Stimulated activated naive CD8-positive, alpha-beta T cell treated with anti-CD3 and anti-CD28 coated beads, Interleukin-15, Interleukin-2, amounts not matched to agents 100 ng/mL and 50 ng/mL, for 24 hours (primary cell): Measurements from ENCODE around the gene GPR55.
A peak's percentile ranks its signal among the peaks of the same experiment; 100 is the strongest.

ENCODE experiments used
- H3K27ac Mint-ChIP-seq: one replicate; pipeline ENCODE4 v1.8.0; 2021; ENCODE audit warnings: mild to moderate bottlenecking, mixed read lengths
- H3K27me3 Mint-ChIP-seq: one replicate; pipeline ENCODE4 v1.8.0; 2021; ENCODE audit warnings: mixed read lengths
- H3K36me3 Mint-ChIP-seq: one replicate; pipeline ENCODE4 v1.8.0; 2021; ENCODE audit warnings: low read depth, mixed read lengths
- H3K4me1 Mint-ChIP-seq: one replicate; pipeline ENCODE4 v1.8.0; 2021; ENCODE audit warnings: low read depth, mixed read lengths
- H3K4me3 Mint-ChIP-seq: one replicate; pipeline ENCODE4 v1.8.0; 2021; ENCODE audit warnings: mild to moderate bottlenecking, mixed read lengths
- H3K9me3 Mint-ChIP-seq: one replicate; pipeline ENCODE4 v1.8.0; 2021; ENCODE audit warnings: mixed read lengths

GPR55 gene

DNA sequence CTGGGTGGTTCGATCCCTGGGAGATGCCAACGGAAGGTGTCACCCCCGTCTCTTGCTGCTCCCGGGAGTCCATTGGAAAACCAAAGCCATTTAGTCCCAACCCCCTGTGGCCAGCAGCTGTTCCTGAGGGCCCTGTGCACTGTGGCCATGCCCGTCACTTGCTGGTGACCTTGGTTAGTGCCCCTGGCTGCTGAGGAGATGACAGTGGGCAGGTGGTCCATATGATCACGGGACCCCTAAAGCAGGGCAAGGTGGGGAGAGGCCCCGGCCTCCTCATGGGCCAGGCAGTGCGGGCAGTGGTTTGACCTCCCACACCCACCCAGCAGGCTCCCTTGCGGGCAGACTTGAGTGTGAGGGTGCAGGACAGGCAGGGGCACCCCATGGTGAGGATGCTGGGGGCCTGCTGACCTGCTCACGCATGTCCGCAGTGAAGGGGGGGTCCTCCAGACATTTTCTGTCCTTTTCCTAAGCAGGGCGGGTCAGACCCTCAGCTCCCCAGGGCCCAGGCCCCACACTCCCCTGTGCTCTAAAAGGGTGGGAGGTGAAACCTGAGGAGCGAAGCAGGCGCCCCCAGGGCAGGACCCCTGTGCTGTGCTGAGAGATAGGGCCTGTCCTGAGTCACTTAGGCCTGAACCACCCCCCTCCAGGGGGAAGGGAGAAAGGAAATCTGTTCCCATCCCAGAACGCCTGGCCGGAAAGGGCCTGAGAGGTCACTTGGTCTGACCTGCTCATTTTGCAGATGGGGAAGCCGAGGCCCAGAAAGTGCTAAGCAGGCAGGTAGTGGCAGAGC lies 53.5 kb downstream of the GPR55 start:
- Mint-ChIP-seq H3K36me3 (no peaks in the 10 kb centered on the region), H3K27ac (no peak overlapping the region), H3K4me3 (no peak overlapping the region), H3K4me1 (peaks cover 84% of the 10 kb centered on the region), H3K27me3 (no peaks in the 10 kb centered on the region), H3K9me3 (no peaks in the 10 kb centered on the region)

- H3K36me3 Mint-ChIP-seq, result no peaks in the 10 kb centered on the region
- H3K4me3 Mint-ChIP-seq, result no peak overlapping the region
- H3K9me3 Mint-ChIP-seq, result no peaks in the 10 kb centered on the region
- H3K27ac Mint-ChIP-seq, result no peak overlapping the region
- H3K27me3 Mint-ChIP-seq, result no peaks in the 10 kb centered on the region
- peaks cover 84% of the 10 kb centered on the region for H3K4me1 Mint-ChIP-seq
Measured at GRCh38 chr2:230870544-230871360, 54.3 kb downstream of the GPR55 start.

DNA sequence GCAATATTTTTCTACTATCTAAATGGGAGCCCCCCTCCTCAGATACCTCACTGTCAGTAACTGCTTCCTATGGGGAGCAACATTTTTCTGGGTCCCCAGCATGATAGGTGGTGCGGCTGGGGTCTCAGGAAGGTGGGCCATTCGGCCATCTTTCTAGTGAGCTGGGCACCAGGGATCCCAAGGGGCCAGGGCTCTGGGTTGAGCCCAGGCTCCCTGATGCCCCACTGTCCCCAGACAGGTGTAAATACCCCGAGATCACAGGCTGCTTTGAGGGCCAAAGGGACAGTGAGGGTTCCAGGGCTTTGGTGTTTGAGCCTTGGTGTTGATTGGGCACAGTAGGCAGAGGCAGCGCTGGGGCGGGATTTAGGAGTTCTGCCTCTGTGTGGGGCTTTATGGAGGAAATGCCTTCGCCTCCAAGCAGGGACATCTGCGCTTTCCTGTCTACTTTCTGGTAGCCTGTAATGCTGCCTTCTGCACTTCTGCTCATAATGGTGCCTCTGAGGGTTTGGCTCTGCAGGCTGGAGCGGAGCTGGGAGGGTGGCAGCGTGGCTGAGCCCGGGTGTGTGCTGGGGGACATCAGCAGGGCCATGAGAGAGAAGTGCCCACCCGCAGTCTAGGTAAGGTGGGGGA lies 55.0 kb downstream of the GPR55 start:
- Mint-ChIP-seq H3K27me3 (no peaks in the 10 kb centered on the region), H3K36me3 (no peaks in the 10 kb centered on the region), H3K4me3 (no peak overlapping the region), H3K27ac (no peak overlapping the region), H3K9me3 (no peaks in the 10 kb centered on the region), H3K4me1 (peaks cover 81% of the 10 kb centered on the region)

DNA sequence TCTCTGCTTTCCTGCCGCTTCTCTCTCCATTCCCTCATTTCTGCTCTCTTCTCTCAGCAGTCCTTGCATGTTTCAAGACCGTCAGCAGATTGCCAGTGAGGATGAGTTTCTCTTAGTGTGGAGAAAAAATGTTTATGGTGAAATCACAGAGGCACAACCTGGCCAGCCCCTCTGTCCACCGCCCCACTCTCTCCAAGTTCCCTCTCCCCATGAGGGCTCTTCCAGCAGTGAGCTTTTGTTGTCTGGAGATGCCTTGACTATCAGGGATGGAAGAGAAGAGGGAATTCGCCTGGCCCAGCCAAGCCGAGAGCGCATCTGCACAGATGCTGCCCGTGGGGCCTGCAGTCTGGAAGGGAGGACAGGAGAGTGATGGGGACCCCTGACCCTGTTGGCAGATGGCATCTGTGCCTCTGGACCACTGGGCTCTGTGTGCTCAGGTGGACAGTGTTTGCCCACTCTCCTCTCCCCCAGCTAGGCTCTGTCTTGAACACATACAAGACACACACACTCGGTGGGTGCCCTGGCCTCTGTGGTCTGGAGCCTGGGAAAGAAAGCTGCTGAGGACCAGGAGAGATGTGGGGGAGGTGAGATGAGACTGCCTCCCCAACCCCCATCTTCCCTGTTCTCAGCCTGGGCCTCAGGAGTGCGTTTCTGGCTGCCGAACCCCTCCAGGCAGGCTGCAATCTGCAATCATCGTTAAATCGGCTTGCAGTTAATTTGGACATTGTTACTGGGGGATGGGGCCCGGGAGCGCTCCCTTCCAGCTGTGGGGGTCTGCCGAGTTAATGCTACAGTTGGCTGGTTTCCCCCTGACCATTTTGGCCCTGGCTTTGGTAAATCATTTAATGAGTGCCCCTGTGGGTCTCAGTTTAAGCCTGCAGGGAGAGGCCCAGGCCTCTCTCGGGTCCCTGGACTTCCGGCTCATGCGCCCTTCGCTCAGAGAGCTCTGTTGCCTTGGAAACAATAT lies 55.8 kb downstream of the GPR55 start:
- no peaks in the 10 kb centered on the region for H3K27me3 Mint-ChIP-seq

GRCh38 chr2:230868161-230868946 lies 56.7 kb downstream of the GPR55 start:
- H3K27me3 Mint-ChIP-seq, result no peaks in the 10 kb centered on the region
- H3K9me3 Mint-ChIP-seq, result no peaks in the 10 kb centered on the region
- H3K36me3 Mint-ChIP-seq, result no peaks in the 10 kb centered on the region
- H3K27ac Mint-ChIP-seq, result no peak overlapping the region
- H3K4me3 Mint-ChIP-seq, result no peak overlapping the region
- peaks cover 78% of the 10 kb centered on the region for H3K4me1 Mint-ChIP-seq

More for the DNA sequence above, 55.8 kb downstream of the GPR55 start:
- Mint-ChIP-seq H3K27ac (no peak overlapping the region), H3K4me1 (peaks cover 79% of the 10 kb centered on the region), H3K36me3 (no peaks in the 10 kb centered on the region), H3K9me3 (no peaks in the 10 kb centered on the region), H3K4me3 (no peak overlapping the region)

DNA sequence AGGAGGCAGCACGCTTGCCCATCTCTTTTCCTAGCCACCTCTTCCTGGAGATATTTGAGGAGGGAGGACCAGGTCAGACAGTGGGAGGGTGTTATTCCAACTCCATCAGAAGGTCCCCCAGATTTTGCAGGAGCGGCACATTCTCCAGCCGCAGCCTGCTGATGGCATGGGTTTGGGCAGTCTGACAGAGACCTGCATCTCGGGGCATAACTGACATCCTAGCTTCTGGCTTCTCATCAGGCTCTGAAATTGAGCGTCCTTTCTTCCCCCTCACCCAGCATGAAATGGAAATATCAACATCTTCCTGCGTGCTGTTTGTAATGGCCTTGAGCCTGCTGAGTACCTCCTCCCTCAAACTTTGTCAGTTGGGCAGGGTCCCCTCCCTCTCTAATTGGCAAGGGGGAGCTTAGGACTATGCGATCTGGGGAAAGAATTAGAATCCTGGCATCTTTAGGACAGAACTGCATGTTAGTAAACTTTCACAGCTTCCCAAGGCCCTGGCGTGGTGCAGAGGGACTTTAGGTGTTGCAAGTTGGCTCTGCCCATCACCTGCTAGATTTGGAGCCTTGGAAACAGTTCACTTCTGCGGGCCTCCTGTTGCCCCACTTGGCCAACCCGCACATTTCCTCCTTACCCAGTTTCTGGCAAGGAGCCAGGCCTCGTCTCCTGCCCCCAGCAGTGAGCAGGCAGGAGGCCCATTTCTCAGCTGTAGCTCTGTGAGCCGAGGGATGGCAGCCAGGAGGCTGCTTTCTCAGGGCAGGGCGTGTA lies 58.1 kb downstream of the GPR55 start:
- Mint-ChIP-seq H3K4me3 (peak overlapping the region; percentile 63), H3K36me3 (no peaks in the 10 kb centered on the region), H3K9me3 (no peaks in the 10 kb centered on the region), H3K27me3 (peaks cover 5% of the 10 kb centered on the region), H3K27ac (peak overlapping the region; percentile 74), H3K4me1 (peaks cover 76% of the 10 kb centered on the region)

DNA sequence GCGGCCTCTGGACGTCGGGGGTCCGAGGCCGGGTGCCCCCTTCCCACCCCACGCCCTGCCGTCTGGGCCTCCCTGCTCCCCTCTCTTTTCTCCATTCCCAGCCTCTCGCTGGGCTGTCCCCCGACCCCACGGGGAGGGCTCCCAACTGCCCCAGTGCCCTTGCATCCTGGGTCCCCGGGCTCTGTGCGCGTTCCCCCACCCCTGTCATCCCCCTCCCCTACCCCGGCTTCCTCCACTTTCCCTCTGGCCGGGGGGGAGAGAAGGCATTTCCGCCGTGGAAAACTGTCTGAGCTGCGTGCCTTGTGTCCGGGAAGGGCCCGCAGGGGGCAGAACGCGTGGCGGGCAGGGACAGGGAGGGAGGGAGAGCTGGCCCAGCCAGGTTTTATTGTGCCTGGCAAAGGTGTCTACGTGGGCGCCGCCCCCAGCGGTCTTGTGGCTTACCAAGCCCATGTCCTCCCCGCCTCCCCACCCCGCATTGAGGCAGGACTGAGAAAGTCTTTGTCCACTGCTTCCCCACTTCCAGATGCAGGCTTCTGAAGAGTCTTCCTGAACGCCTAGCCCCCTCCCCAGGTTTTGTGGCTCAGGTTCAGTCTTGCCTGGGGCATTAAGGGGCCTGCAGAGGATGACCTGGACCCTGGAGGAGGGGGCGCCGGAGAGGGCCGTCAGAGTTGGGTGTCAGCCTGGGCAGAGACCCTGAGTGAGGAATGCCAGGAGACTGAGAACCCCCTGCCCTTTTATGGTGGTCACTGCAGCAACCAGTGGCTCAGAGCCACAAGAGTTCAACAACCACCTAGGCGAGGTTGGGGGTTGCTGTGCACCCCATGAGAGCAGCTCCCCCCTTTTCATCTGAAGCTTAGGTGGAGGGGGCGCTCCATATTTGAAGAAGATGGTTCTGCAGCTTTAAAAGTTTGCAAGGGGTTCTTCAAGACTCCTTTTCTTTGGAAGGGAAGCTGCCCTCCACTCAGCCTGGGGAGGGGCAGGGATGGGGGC lies 59.0 kb downstream of the GPR55 start:
- Mint-ChIP-seq H3K4me1 (peaks cover 83% of the 10 kb centered on the region), H3K27me3 (peaks cover 11% of the 10 kb centered on the region), H3K4me3 (peak overlapping the region; percentile 85)

GRCh38 chr2:230865307-230865765 lies 59.7 kb downstream of the GPR55 start:
- peak overlapping the region; percentile 85 for H3K4me3 Mint-ChIP-seq
- H3K27me3 Mint-ChIP-seq, result peaks cover 11% of the 10 kb centered on the region
- H3K27ac Mint-ChIP-seq, result peak overlapping the region; percentile 52
- peaks cover 80% of the 10 kb centered on the region for H3K4me1 Mint-ChIP-seq
- no peaks in the 10 kb centered on the region for H3K36me3 Mint-ChIP-seq
- no peaks in the 10 kb centered on the region for H3K9me3 Mint-ChIP-seq

More for the DNA sequence above, 59.0 kb downstream of the GPR55 start:
- Mint-ChIP-seq H3K9me3 (no peaks in the 10 kb centered on the region), H3K36me3 (no peaks in the 10 kb centered on the region), H3K27ac (peak overlapping the region; percentile 65)

- Mint-ChIP-seq H3K4me3 (peak within 1 kb of the TSS; percentile 85), H3K36me3 (no peaks in the 10 kb centered on the region), H3K9me3 (peaks cover 1% of the 10 kb centered on the region), H3K27me3 (peaks cover 11% of the 10 kb centered on the region), H3K4me1 (peaks cover 74% of the 10 kb centered on the region), H3K27ac (peak within 1 kb of the TSS; percentile 52)
Measured at GRCh38 chr2:230864605-230865306, 60.3 kb downstream of the GPR55 start, which contains the start of gene ITM2C. Gene ITM2C (plus strand): TSS chr2:230864942. CDS start chr2:230865026, 84 bp downstream.

DNA sequence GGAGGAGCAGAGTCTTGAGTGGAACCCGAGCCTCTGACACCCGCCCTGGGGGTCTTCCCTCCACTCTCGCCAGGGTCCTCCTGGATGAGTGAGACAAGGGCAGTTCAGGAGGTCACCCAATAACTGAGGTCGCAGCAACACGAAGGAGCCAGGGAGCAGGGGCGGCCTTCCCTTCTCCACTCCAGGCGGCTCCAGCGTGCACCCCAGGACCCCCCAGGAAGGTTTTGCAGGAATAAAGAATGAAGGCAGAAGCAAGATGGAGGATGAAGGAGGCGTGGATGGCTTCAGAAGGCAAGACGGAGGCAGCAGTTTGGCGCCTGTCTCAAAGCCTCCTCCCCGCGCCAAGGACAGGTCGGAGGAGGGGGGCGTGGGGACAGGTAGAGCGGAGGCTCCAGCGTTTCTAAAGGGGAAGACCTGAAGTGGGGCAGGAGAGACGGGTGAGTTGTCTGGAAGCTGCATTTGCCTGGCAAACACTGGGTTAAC lies 60.9 kb downstream of the GPR55 start:
- Mint-ChIP-seq H3K4me3 (peak overlapping the region; percentile 85), H3K4me1 (peaks cover 68% of the 10 kb centered on the region), H3K36me3 (no peaks in the 10 kb centered on the region), H3K27me3 (peaks cover 16% of the 10 kb centered on the region), H3K27ac (no peak overlapping the region), H3K9me3 (peaks cover 4% of the 10 kb centered on the region)

GRCh38 chr2:230863442-230864121 lies 61.5 kb downstream of the GPR55 start:
- no peak overlapping the region for H3K27ac Mint-ChIP-seq
- H3K27me3 Mint-ChIP-seq, result peaks cover 19% of the 10 kb centered on the region
- peaks cover 63% of the 10 kb centered on the region for H3K4me1 Mint-ChIP-seq

More at GRCh38 chr2:230863442-230864121, 61.5 kb downstream of the GPR55 start:
- H3K36me3 Mint-ChIP-seq, result no peaks in the 10 kb centered on the region
- peak overlapping the region; percentile 85 for H3K4me3 Mint-ChIP-seq
- H3K9me3 Mint-ChIP-seq, result peaks cover 4% of the 10 kb centered on the region
